ENCODE data around the gene TM9SF1. TPM values are rescaled to one million over a fixed set of nuclear protein-coding genes. Genes with fewer than 3 reads are reported as not detected.

The TM9SF1 gene
- total RNA-seq, 1 donor from 2014 or later: 52.0 TPM

DNA sequence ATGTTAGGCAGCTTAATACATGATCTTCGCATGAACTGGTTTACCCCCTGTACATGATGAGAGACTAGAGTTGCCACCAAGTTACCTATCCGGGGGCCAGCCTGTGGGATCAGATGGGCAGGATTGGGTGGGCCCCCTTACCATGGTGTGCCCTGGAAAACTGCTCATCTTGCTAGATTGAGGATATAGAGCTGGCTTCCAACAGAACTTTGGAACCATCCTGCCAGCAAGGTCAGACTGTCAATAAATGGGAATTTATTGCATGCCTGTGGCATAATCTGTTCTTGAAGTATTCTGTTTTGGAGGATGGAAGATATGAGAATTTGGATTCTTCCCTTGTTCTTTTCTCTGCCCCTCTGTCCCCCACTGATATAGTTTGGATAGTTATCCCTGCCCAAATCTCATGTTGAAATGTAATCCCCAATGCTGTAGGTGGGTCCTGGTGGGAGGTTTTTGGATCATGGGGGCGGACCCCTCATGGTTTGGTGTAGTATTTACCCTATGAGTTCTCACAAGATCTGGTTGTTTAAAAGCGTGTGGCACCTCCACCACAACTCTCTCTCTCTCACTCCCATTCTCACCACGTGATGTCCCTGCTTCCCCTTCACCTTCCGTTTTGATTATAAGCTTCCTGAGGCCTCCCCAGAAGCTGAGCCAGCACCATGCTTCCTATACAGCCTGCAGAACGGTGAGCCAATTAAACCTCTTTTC lies 3.7 kb upstream of the TM9SF1 start:
- no peak overlapping the region for H3K27ac ChIP-seq
- no peak for DNase-seq
- intact Hi-C loops (cut with DNase I): no loop called here

DNA sequence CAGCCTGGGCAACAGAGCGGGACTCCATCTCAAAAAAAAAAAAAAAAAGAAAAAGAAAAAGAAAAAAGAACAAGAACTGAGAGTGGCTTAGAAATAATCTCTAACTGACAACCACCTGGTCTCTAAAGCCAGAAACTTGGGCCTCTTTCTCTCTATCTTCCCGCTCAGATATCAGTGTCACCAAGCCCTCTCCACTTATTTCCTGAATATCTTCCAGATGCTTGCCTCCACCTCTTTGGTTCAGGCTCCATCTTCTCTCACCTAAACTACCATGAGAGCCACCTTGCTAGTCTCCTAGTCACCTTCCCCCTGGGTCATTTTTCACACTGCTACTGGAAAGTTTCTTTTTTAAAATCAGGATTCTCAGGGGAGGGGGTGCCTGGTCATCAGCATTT lies 1.8 kb upstream of the TM9SF1 start:
- intact Hi-C loops (cut with DNase I): no loop called here
- Histone ChIP-seq H3K4me1 (peaks cover 25% of the 10 kb centered on the region), H3K4me3 (peak overlapping the region; percentile 89), H3K36me3 (peaks cover 20% of the 10 kb centered on the region), H3K27ac (no peak overlapping the region), H3K27me3 (no peaks in the 10 kb centered on the region), H3K9me3 (no peaks in the 10 kb centered on the region)
- TF ChIP-seq, protein P1, sequence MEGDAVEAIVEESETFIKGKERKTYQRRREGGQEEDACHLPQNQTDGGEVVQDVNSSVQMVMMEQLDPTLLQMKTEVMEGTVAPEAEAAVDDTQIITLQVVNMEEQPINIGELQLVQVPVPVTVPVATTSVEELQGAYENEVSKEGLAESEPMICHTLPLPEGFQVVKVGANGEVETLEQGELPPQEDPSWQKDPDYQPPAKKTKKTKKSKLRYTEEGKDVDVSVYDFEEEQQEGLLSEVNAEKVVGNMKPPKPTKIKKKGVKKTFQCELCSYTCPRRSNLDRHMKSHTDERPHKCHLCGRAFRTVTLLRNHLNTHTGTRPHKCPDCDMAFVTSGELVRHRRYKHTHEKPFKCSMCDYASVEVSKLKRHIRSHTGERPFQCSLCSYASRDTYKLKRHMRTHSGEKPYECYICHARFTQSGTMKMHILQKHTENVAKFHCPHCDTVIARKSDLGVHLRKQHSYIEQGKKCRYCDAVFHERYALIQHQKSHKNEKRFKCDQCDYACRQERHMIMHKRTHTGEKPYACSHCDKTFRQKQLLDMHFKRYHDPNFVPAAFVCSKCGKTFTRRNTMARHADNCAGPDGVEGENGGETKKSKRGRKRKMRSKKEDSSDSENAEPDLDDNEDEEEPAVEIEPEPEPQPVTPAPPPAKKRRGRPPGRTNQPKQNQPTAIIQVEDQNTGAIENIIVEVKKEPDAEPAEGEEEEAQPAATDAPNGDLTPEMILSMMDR (IDR thresholded peaks at IDR 0.05): no peak
- DNase-seq: no peak
- ATAC-seq: no peak

More for the DNA sequence above, 3.7 kb upstream of the TM9SF1 start:
- H3K36me3 ChIP-seq: peaks cover 15% of the 10 kb centered on the region
- H3K4me3 ChIP-seq: no peak overlapping the region
- peaks cover 23% of the 10 kb centered on the region for H3K4me1 ChIP-seq
- no peaks in the 10 kb centered on the region for H3K27me3 ChIP-seq
- TF ChIP-seq, protein P1 (IDR thresholded peaks at IDR 0.05): no peak
- ATAC-seq: no peak
- no peaks in the 10 kb centered on the region for H3K9me3 ChIP-seq

DNA sequence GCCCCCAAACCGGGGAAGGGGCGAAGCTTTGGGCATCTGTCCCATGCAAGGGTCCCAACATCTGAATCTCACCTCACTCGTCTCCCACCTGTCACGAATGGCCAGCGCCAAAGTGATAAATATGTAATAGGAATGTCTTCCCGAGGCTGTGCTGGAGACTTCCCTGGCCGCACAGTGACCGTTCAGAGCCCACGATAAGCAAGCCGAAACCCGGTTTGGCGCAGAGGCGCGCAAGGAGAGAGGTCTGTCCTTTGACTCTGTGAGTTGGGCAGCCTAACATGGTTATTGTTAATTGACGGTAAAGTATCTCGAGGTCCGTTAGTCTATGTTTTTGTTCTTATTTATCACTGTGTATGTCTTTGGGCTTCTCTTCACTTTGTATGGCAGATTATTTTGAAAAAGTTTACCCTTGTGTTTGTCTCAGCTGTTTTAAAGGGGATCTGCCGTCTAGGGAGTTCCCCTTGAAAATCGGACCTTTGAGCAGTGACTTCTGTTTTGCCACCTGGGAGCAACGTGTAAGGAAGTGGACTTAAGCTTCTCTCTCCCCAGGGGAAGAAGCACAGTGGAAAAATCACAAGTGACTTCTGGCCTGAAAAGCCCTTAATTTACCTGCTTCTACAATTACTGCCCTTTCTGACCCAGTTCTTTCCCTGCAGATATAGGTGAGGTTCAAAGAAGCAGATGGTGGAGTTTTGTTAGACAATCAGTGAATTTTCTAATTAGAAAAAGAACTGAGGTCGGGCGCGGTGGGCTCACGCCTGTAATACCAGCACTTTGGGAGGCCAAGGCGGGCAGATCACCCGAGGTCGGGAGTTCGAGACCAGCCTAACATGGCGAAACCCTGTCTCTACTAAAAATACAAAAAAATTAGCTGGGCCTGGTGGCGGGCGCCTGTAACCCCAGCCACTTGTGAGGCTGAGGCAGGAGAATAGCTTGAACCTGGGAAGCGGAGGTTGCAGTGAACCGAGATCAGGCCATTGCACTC lies 1.1 kb upstream of the TM9SF1 start:
- intact Hi-C loops (cut with DNase I): no loop called here
- ATAC-seq (peak; percentile 10), DNase-seq (no peak)
- Histone ChIP-seq H3K4me1 (peaks cover 25% of the 10 kb centered on the region), H3K9me3 (no peaks in the 10 kb centered on the region), H3K27me3 (no peaks in the 10 kb centered on the region), H3K4me3 (peak overlapping the region; percentile 89), H3K36me3 (peaks cover 22% of the 10 kb centered on the region), H3K27ac (peak overlapping the region; percentile 100)
- TF ChIP-seq, protein P1 (IDR thresholded peaks at IDR 0.05): no peak

DNA sequence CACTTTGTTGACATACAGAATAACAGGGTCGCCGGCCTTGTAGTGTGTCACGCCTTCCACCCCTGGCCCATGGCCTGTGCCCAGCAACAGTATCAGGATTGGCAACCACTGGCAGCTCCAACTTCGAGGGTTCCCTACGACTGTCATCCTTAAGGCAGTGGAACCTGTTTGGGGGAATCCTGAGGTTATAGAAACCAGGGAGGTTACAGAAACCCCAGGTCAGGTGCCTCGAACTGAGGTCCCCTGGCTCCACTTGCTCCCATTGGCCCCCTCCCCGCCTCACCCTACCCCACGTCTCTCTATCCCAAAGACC lies 412 bp downstream of the TM9SF1 start:
- no peak for DNase-seq
- intact Hi-C loops (cut with DNase I): no loop called here
- Histone ChIP-seq H3K36me3 (peaks cover 26% of the 10 kb centered on the region), H3K27ac (peak overlapping the region; percentile 100), H3K4me3 (peak overlapping the region; percentile 89), H3K27me3 (no peaks in the 10 kb centered on the region), H3K4me1 (peaks cover 25% of the 10 kb centered on the region), H3K9me3 (no peaks in the 10 kb centered on the region)
- no peak for ATAC-seq
- TF ChIP-seq, protein P1 (IDR thresholded peaks at IDR 0.05): no peak

DNA sequence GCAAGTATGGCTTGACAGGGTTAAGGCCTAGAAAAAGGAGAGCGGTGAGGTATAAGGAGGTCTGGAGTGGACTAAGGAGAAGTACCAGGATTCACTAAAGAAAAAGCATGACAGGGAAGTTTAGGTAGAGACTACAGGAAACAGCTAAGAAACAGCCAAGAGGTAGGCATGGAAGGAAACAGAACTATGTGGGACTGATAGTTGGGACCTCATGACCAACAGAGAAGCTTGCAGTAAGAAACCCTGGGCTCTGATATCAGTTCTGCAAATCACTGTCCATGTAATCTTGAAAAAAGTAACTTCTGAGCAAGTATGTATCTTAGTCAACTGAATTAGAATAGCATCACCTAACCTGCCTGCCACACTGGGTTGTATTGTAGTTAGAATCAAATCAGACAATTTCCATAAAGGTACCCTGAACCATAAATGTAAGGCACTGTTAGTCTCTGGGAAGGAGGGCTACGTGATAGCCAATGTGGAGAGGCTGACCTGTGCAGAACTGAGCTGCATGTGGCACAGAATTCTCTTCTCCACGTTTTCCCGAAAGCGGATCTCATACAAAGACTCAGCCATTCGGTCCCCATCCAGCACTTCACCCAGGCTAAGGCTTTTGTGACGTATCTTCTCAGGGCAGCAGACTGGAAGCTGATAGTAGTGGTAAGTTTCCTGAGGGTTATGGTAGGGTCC lies 912 bp downstream of the TM9SF1 start:
- Histone ChIP-seq H3K9me3 (no peaks in the 10 kb centered on the region), H3K4me1 (peaks cover 26% of the 10 kb centered on the region), H3K27me3 (no peaks in the 10 kb centered on the region), H3K27ac (peak overlapping the region; percentile 100), H3K36me3 (peaks cover 23% of the 10 kb centered on the region), H3K4me3 (peak overlapping the region; percentile 89)
- TF ChIP-seq, protein P1 (IDR thresholded peaks at IDR 0.05): no peak
- ATAC-seq (no peak), DNase-seq (no peak)
- intact Hi-C loops (cut with DNase I): no loop called here
